SK-N-SH (cell line): ENCODE results near the gene SOD1.

Experiments used
- CTCF ChIP-seq: fragments of 200-600 bp; sonication (generic); IDR thresholded peaks from 2 replicates; pipeline ENCODE4 v1.6.1; 2017; ENCODE audit warnings: antibody characterized with exemption, mild to moderate bottlenecking, moderate library complexity
- EP300 ChIP-seq, 2 experiments: IDR thresholded peaks; 2 replicates each; pipeline versions ENCODE4 v1.4.0 to v1.6.1; 2012; ENCODE audit warnings: borderline replicate concordance in 1 of 2, low read depth in 1 of 2, low read length in 1 of 2
- GABPA ChIP-seq: IDR thresholded peaks from 2 replicates; pipeline ENCODE4 v1.4.0; 2012; ENCODE audit warnings: low read depth, mild to moderate bottlenecking
- PBX3 ChIP-seq: IDR thresholded peaks from 2 replicates; pipeline ENCODE4; 2012
- POLR2AphosphoS5 ChIP-seq: IDR thresholded peaks from 2 replicates; pipeline ENCODE4 v1.6.1; 2012; ENCODE audit warnings: low read depth, low read length
- RAD21 ChIP-seq: IDR thresholded peaks from 2 replicates; pipeline ENCODE4 v1.6.1; 2012; ENCODE audit warnings: mild to moderate bottlenecking, low read length
- RCOR1 ChIP-seq: fragments of 150-350 bp; IDR thresholded peaks from 2 replicates; pipeline ENCODE4 v1.6.1; 2017; ENCODE audit warnings: antibody characterized with exemption, low read length
- REST ChIP-seq: IDR thresholded peaks from 2 replicates; pipeline ENCODE4 v1.6.1; 2012; ENCODE audit warnings: mild to moderate bottlenecking, low read depth, low read length, moderate library complexity
- TAF1 ChIP-seq: IDR thresholded peaks from 2 replicates; pipeline ENCODE4 v1.6.1; 2012; ENCODE audit warnings: low read depth, mild to moderate bottlenecking, low read length, moderate library complexity, borderline replicate concordance
- USF1 ChIP-seq: IDR thresholded peaks from 2 replicates; pipeline ENCODE4 v1.4.0; 2012; ENCODE audit warnings: low read depth, borderline replicate concordance
- TF ChIP-seq, protein P1 (sequence below): IDR thresholded peaks from 2 replicates; pipeline ENCODE4 v1.4.0; 2012; ENCODE audit warnings: low read depth, borderline replicate concordance
- TF ChIP-seq, protein P2 (sequence below): fragments of 150-350 bp; IDR thresholded peaks from 2 replicates; pipeline ENCODE4 v1.6.1; 2017; ENCODE audit warnings: antibody characterized with exemption, low read length, low read depth, borderline replicate concordance

DNA sequence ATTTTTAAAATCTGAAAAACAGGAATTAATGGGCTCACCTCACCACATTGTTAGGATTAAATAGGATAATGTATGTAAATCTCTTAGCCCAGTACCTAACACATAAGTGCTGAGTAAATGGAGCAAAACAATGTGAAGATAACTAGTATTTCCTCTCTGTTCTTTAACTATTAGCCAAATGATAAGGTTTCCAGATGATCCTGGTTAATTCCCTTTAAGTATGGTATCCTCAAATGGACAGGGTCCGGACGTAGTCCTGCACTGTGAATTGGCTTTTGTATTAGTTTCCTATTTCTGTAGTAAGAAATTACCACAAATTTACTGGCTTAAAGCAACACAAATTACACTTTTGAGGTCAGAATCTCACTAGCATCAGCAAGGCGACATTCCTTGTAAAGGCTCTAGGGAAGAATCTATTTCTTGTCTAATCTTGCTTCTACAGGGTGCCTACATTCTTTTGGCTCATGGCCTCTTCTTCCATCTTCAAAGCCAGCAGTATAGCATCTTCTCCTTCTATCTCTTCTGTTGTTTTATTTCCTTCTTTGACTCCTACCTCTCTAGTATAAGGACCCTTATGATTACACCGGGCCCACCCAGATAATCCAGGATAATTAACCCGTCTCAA is 55.4 kb downstream of the SOD1 start:
- TF ChIP-seq CTCF (no peak), PBX3 (no peak), USF1 (no peak), POLR2AphosphoS5 (no peak), REST (no peak), TAF1 (no peak), EP300 (IDR thresholded peaks at IDR 0.05; ENCODE audit: borderline replicate concordance in 1 of 2, low read depth in 1 of 2, low read length in 1 of 2) (no peak), RCOR1 (no peak), GABPA (no peak), RAD21 (no peak)
- TF ChIP-seq, protein P1, sequence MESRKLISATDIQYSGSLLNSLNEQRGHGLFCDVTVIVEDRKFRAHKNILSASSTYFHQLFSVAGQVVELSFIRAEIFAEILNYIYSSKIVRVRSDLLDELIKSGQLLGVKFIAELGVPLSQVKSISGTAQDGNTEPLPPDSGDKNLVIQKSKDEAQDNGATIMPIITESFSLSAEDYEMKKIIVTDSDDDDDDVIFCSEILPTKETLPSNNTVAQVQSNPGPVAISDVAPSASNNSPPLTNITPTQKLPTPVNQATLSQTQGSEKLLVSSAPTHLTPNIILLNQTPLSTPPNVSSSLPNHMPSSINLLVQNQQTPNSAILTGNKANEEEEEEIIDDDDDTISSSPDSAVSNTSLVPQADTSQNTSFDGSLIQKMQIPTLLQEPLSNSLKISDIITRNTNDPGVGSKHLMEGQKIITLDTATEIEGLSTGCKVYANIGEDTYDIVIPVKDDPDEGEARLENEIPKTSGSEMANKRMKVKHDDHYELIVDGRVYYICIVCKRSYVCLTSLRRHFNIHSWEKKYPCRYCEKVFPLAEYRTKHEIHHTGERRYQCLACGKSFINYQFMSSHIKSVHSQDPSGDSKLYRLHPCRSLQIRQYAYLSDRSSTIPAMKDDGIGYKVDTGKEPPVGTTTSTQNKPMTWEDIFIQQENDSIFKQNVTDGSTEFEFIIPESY, result no peak
- TF ChIP-seq, protein P2, sequence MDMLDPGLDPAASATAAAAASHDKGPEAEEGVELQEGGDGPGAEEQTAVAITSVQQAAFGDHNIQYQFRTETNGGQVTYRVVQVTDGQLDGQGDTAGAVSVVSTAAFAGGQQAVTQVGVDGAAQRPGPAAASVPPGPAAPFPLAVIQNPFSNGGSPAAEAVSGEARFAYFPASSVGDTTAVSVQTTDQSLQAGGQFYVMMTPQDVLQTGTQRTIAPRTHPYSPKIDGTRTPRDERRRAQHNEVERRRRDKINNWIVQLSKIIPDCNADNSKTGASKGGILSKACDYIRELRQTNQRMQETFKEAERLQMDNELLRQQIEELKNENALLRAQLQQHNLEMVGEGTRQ, result no peak
